ENCODE results near the gene NHP2.

The NHP2 gene

GRCh38 chr5:178152491-178153444 is 917 bp downstream of the NHP2 start:
- no peak for TF ChIP-seq CTCF (IDR thresholded peaks at IDR 0.05)
- no peak for TF ChIP-seq ZFX (IDR thresholded peaks at IDR 0.05; ENCODE audit: borderline replicate concordance)
- H3K27ac ChIP-seq, result peak overlapping the region; percentile 69

GRCh38 chr5:178150977-178151734 is 2.5 kb downstream of the NHP2 start:
- H3K27ac ChIP-seq, result 0 out of 2 replicates have a peak overlapping the region, but pooled peaks have one; percentile 15
- TF ChIP-seq CTCF (IDR thresholded peaks at IDR 0.05), result no peak
- TF ChIP-seq ZFX (IDR thresholded peaks at IDR 0.05; ENCODE audit: borderline replicate concordance), result no peak

- 0 out of 2 replicates have a peak overlapping the region, but pooled peaks have one; percentile 15 for H3K27ac ChIP-seq
Measured at GRCh38 chr5:178149199-178149932, 4.3 kb downstream of the NHP2 start.

GRCh38 chr5:178147406-178147805 is 6.3 kb downstream of the NHP2 start:
- H3K27ac ChIP-seq, result no peak overlapping the region
- no peak for TF ChIP-seq ZFX (IDR thresholded peaks at IDR 0.05; ENCODE audit: borderline replicate concordance)
- TF ChIP-seq CTCF (IDR thresholded peaks at IDR 0.05), result no peak

More at GRCh38 chr5:178149199-178149932, 4.3 kb downstream of the NHP2 start:
- no peak for TF ChIP-seq ZFX (IDR thresholded peaks at IDR 0.05; ENCODE audit: borderline replicate concordance)
- TF ChIP-seq CTCF (IDR thresholded peaks at IDR 0.05), result no peak

GRCh38 chr5:178145965-178146820 is 7.5 kb downstream of the NHP2 start:
- no peak overlapping the region for H3K27ac ChIP-seq
- peak; percentile 90 for TF ChIP-seq CTCF (IDR thresholded peaks at IDR 0.05)
- TF ChIP-seq ZFX (IDR thresholded peaks at IDR 0.05; ENCODE audit: borderline replicate concordance), result no peak

GRCh38 chr5:178143901-178144300 is 9.8 kb downstream of the NHP2 start:
- TF ChIP-seq ZFX (IDR thresholded peaks at IDR 0.05; ENCODE audit: borderline replicate concordance) (no peak), CTCF (IDR thresholded peaks at IDR 0.05) (no peak)
- no peak overlapping the region for H3K27ac ChIP-seq

Measured in 22Rv1 (cell line).